ENCODE data around the gene LYST. TPM values are rescaled to one million over a fixed set of nuclear protein-coding genes. Genes with fewer than 3 reads are reported as not detected.
A peak's percentile ranks its signal among the peaks of the same experiment; 100 is the strongest.

LYST gene
- total RNA-seq, 1 donor from 2014 or later: 16.4 TPM

DNA sequence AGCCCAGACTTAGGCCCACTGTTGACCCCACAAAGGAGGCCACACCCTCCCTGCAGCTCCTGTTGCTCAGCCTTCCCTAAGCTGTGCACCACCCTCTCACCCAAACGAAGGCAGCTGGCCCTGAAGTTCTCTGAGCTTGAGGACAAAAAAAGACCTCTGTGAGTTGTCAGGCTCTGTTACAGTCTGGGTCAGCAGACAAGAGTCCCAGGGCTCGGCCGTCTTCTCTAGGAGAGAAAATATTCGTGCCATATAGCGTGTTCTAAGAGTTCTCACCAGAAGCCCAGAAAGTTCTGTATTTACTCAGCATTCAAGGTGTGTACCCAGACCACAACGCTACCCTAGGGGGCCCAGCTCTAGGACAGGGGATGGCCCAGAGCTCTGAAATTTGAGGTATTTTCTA is 25.5 kb upstream of the LYST start:
- H3K27ac Mint-ChIP-seq (ENCODE audit: unreplicated experiment): no peak overlapping the region
- TF ChIP-seq, protein P1, sequence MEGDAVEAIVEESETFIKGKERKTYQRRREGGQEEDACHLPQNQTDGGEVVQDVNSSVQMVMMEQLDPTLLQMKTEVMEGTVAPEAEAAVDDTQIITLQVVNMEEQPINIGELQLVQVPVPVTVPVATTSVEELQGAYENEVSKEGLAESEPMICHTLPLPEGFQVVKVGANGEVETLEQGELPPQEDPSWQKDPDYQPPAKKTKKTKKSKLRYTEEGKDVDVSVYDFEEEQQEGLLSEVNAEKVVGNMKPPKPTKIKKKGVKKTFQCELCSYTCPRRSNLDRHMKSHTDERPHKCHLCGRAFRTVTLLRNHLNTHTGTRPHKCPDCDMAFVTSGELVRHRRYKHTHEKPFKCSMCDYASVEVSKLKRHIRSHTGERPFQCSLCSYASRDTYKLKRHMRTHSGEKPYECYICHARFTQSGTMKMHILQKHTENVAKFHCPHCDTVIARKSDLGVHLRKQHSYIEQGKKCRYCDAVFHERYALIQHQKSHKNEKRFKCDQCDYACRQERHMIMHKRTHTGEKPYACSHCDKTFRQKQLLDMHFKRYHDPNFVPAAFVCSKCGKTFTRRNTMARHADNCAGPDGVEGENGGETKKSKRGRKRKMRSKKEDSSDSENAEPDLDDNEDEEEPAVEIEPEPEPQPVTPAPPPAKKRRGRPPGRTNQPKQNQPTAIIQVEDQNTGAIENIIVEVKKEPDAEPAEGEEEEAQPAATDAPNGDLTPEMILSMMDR (IDR thresholded peaks at IDR 0.05): no peak
- no peaks in the 10 kb centered on the region for H3K9me3 Mint-ChIP-seq (ENCODE audit: low read depth)
- no peak for DNase-seq (ENCODE audit: low spot score)
- H3K36me3 Mint-ChIP-seq (ENCODE audit: low read depth): no peaks in the 10 kb centered on the region
- H3K4me3 Mint-ChIP-seq (ENCODE audit: unreplicated experiment): no peak overlapping the region
- H3K27me3 Mint-ChIP-seq (ENCODE audit: low read depth): no peaks in the 10 kb centered on the region
- no peaks in the 10 kb centered on the region for H3K4me1 Mint-ChIP-seq (ENCODE audit: low read depth)

DNA sequence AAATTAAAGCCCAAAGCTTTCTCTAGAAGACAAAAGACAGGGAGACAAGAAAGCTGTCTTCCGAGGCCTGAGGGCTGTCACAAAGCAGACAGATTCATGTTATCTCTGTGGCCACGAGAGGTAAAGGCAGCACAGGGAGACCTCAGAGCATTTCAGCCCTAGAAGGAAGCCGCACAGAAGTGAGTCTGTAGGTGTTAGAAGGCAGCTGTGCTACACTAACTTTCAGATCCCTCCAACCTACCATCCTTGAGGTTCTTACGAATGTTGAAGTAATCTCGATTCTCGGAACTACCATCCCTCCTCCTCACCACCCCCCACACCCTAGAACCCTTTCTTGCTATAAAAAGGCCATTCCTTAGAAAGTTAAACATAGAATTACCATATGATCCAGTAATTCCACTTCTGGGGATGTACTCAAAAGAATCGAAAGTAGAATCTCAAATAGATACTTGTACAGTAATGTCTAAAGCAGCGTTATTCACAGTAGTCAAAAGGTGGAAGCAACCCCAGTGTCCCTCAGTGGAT is 21.5 kb upstream of the LYST start:
- H3K27ac Mint-ChIP-seq (ENCODE audit: unreplicated experiment): no peak overlapping the region
- H3K4me3 Mint-ChIP-seq (ENCODE audit: unreplicated experiment): no peak overlapping the region
- no peak for DNase-seq (ENCODE audit: low spot score)
- TF ChIP-seq, protein P1 (IDR thresholded peaks at IDR 0.05): no peak
- no peaks in the 10 kb centered on the region for H3K27me3 Mint-ChIP-seq (ENCODE audit: low read depth)
- H3K9me3 Mint-ChIP-seq (ENCODE audit: low read depth): no peaks in the 10 kb centered on the region
- no peaks in the 10 kb centered on the region for H3K36me3 Mint-ChIP-seq (ENCODE audit: low read depth)
- peaks cover 7% of the 10 kb centered on the region for H3K4me1 Mint-ChIP-seq (ENCODE audit: low read depth)

DNA sequence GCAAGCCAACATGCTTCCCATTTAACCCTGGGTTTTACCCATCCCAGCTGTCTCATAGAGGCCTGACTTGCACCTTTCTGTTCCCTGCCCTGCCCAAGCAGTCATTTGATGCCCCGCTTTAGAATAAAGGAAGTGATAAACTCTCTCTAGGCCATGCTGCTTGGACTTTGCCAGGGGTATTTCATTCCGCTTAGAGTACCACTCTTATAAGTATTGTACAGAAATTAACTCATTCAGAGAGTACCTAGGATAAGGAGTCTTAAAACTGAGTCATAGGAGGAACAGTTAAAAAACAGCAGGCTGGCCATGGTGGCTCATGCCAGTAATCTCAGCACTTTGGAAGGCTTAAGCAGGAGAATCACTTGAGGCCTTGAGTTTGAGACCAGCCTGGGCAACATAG is 21.0 kb upstream of the LYST start:
- Mint-ChIP-seq H3K4me3 (ENCODE audit: unreplicated experiment) (no peak overlapping the region), H3K4me1 (ENCODE audit: low read depth) (peaks cover 12% of the 10 kb centered on the region), H3K36me3 (ENCODE audit: low read depth) (no peaks in the 10 kb centered on the region), H3K27ac (ENCODE audit: unreplicated experiment) (no peak overlapping the region), H3K9me3 (ENCODE audit: low read depth) (no peaks in the 10 kb centered on the region), H3K27me3 (ENCODE audit: low read depth) (no peaks in the 10 kb centered on the region)
- no peak for DNase-seq (ENCODE audit: low spot score)
- TF ChIP-seq, protein P1 (IDR thresholded peaks at IDR 0.05): no peak

DNA sequence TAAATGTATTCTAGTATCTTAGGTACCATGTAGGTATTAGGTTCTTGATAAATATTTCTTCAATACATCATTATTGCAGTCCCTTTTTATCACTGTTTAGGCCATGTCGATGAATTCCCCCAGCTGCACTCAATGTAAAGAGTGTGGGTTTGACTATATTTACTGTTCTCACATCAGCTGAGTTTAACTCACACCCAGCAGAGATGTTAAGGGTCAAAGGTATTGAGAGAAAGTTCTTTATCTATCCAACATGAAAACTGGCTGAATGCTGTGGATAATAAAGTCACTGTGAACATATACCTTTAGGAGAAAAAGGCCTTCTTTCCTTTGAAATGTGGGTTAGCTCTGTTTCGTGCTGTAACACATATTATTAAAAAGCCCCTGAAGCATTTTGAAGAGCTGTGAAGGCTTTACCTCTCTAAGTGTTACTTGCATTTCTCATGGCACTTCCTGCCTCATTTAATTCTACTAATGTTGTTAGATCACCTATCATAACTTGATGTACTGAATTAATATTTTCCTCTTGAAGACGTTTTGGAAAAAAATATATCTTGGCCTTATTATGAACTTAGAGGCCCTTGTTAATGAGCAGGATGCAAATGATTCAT is 19.1 kb upstream of the LYST start:
- Mint-ChIP-seq H3K4me3 (ENCODE audit: unreplicated experiment) (no peak overlapping the region), H3K27ac (ENCODE audit: unreplicated experiment) (no peak overlapping the region), H3K36me3 (ENCODE audit: low read depth) (no peaks in the 10 kb centered on the region), H3K27me3 (ENCODE audit: low read depth) (no peaks in the 10 kb centered on the region), H3K4me1 (ENCODE audit: low read depth) (peaks cover 14% of the 10 kb centered on the region), H3K9me3 (ENCODE audit: low read depth) (no peaks in the 10 kb centered on the region)
- no peak for DNase-seq (ENCODE audit: low spot score)
- TF ChIP-seq, protein P1 (IDR thresholded peaks at IDR 0.05): no peak

DNA sequence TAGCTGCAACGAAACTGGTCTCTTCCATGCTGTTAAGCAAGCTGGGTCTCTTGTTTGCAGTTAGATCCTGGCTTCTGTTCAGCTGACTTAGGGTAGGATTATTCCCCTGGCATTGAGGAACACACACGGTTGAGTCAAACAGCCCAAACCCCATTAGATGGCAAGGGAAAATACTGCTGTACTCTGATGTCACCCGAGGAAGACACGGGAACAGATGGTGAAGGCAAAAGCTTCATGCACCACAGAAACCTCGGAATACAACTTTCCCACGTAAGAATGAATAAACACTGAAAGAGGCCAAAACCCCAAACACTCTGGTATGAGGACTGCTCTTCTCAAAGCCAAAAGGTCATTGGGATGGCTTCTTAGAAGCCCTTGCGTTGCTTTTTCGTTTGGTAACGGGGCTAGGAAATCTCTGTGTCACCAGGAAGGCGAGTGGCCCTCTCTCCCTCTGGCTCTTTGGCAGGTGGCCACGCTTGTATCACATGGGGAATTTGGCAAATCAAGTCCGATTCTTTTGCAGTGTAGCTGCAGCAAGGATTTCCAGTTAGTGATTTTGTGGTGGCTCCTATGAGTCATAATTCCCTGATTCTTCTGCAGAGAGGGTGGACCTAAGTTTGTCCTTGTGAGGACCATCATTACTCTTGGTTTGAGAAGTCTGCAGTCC is 16.7 kb upstream of the LYST start:
- no peak overlapping the region for H3K4me3 Mint-ChIP-seq (ENCODE audit: unreplicated experiment)
- peaks cover 14% of the 10 kb centered on the region for H3K4me1 Mint-ChIP-seq (ENCODE audit: low read depth)
- no peaks in the 10 kb centered on the region for H3K9me3 Mint-ChIP-seq (ENCODE audit: low read depth)
- TF ChIP-seq, protein P1 (IDR thresholded peaks at IDR 0.05): no peak
- DNase-seq (ENCODE audit: low spot score): no peak
- H3K27ac Mint-ChIP-seq (ENCODE audit: unreplicated experiment): peak overlapping the region; percentile 18
- H3K36me3 Mint-ChIP-seq (ENCODE audit: low read depth): no peaks in the 10 kb centered on the region
- no peaks in the 10 kb centered on the region for H3K27me3 Mint-ChIP-seq (ENCODE audit: low read depth)
